LoVo (cell line): ENCODE data around the gene SRGAP3.

ENCODE experiments used
- DNase-seq: peaks from one replicate; pipeline ENCODE4 v3.0.0-alpha.2; 2016; ENCODE audit warnings: low spot score

Gene SRGAP3

DNA sequence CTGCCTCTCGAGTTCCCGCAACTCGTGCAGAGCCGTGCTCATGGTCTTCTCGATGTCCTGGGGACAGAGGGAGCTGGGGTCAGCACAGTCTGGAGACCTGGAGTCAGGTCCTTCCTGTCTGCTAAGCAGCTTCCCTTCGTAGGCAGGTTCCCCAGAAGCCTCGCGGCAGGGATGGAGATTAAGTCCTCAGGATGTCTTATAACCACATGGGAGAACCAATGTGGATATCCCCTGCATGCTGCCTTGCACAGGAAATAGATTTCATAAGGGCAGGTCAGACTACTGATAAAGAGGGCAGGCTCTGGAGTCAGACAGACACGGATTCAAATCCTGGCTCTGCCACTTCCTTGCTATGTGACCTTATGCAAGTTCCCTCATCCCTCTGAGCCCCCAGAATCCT lies 263.6 kb downstream of the SRGAP3 start:
- no peak for DNase-seq

DNA sequence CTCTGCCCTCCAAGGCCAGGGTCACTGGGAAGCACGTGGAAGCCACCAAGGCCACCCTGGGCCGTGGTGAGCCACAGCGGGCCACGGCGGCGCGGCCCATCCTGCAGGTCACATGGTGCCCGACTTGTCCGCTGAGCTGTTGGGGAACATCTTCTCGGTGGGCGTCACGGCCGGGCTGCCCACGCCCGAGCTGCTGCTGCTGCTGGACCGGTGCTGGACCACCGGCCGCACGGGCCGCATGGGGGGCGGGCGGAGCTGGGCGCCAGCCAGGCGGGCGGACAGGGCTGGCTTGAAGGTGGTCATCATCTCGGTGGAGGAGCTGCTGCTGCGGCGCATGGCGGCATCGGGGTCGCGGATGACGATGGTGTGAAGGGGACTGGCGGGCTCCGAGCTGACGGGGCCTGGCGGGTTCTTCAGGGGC lies 264.0 kb downstream of the SRGAP3 start:
- DNase-seq = no peak

DNA sequence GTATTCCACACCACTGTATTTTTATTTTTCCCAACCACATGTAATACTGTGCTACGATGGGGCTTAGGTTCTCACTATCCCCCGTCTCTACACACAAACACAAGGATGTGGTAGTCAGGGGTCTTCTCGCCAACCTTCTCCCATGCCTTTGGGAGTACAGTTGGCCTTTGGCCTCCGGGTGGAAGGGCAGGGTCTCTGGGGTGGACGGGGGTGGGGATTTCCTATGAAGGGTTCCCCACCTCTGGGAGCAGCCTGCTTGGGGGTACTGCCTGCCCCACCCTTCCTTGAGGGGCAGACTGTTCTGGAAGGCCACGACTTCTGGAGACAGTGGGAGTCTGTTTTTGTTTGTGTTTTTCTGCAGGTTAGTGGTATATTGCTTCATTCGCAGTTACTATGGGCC lies 264.9 kb downstream of the SRGAP3 start:
- DNase-seq = no peak

DNA sequence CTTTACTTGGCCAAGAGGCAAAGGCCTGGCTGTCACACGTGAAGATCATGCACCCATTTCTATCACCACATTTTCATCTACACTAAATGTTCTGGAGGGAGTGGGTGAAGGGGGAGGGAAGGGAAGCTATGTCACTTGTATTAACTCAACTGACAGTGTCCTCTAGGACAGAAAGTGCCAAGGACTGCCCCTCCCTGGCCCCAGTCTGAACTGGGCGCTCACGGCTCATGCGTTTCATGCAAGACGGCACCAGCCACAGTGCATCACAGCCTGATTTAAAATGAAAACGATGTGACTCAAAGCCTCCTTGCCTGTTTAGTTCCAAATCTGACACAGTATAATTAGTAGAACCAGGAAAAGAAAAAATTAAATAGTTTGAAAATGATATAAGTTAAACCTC lies 265.4 kb downstream of the SRGAP3 start:
- no peak for DNase-seq

DNA sequence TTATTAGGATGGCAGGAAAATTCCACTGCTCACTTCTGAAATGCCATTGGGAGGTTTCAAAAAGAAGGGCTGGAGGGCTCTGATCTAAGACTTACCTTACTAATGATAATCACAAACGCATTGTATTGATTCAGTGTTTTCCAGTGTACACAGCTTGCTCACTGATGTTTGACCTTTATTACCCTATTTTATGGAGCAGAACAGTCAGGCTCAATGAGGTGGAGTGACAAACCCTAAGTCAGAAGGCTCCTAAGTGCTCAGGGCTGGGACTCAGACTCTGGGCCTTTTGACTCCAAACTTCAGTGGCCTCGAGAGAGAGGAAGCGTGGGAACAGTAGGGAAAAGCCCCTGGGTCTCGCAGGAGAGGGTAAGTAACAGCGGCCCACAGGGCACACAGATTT lies 265.9 kb downstream of the SRGAP3 start:
- DNase-seq = no peak

DNA sequence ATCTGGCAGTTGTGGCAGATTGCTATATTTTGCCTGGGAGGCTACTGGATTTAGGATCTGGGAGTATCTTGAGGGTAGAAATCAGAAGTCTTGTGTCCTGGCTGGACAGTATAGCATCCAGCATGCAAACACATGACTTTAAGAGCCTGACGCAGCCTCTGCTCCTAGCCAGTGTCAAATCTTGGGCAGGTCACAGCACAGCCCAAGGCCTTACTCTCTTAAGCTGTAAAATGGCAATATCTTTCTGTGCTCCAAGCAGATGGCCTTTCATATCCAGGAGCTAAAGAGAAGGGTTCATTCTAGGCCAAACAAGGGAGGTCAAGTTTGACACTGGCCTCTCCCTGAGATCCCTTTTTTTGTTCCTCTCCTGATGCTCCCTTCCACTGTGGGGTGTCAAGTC lies 266.4 kb downstream of the SRGAP3 start:
- DNase-seq = no peak

DNA sequence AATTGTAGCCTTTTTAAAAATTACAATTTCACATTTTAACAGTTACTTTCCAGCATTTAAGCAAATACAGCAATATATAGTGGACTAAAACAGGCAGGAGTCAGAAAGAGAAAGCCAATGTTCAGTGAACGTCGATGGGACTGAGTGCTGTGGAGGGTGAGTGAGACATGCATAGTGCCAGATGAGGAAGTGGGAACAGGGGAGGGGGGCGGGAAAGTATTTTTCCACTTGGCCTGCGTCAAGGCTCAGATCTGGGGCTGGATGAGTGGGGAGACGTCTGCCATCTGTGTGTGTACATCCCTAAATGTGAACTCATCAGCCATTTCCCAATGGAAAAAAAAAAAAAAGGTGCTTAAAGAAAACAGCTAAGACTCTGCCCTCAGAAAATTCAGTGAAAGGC lies 266.9 kb downstream of the SRGAP3 start:
- DNase-seq = no peak

DNA sequence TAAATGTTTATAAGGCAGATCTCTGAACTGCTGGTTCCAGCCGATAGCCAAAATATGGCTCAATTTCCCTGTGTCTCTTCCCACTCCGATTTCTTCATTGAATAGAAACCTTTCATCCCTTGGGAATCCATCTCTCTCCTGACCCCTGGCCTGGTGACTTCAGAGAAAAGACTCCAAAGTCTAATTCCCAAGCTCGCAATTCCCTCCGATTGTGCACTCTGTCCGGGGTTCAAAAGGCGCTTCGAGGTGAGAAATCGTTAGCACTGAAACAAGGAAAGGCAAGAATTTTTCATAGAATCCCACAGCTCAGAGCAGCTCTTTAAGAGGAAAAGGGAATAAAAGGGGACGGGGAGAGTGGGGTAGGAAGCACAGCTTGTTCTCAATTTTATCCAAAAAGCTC lies 267.7 kb downstream of the SRGAP3 start:
- no peak for DNase-seq

DNA sequence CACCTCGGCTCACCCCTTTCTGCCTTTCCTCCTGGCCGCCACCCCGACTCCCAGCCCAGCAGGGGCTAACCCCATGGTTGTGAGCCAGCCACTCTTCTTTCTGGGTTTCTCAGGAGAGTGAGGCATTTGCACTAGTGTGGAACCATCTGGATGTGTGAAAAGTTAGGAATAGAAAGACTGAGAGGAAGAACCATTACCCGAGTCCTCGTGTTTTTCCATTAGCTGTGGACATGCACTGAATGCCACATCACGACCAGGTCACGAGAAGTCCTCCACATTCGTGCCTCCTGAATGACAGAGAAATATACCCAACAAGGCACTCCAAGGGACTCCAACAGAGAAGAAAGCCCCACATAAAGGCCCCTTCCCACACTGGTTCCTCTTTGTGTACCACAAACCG lies 268.1 kb downstream of the SRGAP3 start:
- no peak for DNase-seq

DNA sequence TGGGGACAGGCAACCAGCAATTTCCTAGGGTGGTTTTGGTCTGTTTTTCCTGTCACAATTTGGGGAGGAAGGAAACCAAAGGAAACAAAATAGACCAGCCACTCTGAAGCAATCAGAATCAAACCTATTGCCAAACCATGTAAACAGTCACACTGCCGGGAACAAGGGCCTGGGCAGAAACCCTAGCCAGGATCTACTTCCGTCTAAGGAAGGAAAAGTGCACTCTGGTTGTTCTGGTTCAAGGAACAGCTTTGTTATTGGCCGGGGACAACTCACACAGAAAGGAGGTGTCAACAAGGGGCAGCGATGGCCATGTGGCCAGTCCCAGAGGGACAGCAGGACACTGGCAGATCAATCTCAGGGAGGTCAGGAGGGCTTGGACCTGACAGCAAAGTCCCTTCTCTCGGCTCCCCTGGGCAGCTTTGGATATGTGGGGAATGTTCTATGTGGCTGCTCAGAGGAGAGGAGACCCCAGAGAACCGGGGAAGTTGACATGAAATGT lies 268.6 kb downstream of the SRGAP3 start:
- DNase-seq = no peak

DNA sequence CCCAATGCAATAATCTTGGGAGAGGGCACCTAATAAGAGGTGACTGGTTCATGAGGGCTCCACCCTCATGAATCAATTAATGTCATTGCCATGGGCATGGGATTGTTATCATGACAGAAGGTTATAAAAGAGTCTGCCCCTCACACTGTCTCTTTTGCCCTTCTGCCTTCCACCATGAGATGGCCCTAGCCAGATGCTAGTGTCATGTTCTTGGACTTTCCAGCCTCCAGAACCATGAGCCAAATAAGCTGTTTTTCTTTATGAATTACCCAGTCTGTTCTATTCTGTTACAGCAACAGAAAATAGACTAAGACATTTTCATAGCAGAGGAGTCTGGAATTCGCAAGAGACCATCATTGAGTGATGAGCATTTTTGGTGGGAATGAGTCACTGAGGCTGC lies 270.2 kb downstream of the SRGAP3 start:
- no peak for DNase-seq

DNA sequence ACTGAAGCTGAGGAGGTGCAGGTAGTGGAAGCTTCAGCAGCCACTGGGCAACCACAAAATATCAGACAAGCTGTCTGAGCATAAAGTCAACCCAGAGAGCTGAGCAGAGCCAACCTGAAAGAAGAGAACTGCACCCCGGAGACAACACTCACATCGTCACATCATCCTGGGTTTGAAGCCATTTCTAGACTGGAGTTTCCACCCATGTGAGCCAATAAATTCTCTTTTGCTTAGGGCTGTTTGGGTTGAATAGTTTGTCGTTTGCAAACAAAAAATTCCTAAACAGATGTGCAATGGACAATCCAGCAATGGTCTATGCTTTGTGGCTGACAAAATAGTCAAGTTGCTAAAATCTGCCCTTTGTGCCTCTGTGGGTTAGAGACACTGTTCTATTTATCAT lies 270.9 kb downstream of the SRGAP3 start:
- no peak for DNase-seq

DNA sequence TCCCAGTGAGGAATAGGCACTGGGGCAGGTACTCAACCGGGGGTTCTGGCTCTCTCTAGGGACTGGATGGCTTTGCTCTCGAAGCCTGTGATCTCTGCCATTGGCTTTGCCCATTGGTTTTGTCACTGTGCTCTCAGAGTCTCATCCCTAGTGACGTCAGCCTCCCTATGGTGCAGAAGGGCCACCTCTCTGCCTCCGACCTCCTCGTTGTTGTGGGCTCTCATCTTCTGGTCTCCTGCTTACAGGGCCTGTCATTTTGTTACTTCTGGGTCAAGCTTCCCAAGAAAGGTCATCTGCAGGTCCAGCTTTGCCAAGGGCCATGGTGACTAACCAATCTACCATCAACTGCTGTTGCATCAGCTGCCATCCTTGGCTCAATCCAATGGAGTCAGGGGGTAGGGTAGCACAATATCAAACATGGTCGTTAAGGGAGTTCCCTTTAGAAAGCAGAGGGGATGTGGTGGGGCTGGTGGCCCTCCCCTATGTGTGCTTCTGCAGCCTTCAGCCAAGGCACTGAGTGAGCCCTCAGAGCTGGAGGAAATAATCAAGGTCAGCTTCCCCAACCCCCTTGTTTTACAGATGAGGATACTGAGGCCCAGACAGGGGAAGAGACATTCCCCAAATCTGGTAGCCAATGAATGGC lies 272.8 kb downstream of the SRGAP3 start:
- DNase-seq = no peak

DNA sequence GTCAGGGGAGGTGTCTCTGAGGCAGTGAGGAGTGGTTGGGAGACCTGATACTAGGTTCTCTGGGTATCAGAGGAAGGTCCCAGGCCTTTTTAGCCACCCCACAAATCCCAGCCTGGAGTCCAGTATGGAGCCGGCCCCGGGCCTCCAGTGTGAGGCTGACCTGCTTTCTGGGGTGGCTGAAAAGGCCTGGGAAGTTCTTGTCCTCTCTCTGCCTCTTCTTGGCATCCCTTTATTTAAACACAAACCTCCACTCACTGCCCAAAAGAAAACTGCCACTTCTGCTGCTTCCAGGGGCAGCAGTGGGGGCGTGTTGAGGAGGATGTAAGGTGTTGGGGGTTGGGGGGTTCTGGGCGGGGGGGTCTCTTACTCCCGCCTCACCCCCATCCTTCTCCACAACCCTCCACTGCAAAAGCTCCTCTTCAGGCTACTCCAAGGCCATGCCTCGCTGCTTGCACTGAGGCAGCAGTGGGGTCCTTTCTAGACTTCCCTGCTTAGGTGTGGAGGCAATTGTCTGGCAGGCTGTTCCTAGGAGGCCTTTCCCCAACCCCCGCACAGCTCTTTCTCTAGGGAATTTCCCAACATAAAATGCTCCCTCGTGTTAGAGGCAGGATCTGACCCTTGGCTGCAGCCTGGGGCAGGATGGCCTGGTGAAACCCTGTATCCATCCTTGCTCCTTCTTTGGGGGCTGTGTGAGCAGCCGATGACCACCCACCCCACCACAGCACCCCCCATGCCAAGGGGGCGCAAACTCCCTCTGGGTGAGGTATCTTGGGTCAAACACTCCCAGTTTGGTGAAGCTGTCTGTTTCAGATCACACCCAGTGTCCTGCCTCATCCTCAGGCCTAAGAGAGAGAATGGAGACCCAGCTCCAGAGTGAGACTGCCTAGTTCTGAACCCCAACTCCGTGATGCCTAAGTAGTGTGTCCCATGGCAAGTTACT lies 274.1 kb downstream of the SRGAP3 start:
- DNase-seq = no peak

DNA sequence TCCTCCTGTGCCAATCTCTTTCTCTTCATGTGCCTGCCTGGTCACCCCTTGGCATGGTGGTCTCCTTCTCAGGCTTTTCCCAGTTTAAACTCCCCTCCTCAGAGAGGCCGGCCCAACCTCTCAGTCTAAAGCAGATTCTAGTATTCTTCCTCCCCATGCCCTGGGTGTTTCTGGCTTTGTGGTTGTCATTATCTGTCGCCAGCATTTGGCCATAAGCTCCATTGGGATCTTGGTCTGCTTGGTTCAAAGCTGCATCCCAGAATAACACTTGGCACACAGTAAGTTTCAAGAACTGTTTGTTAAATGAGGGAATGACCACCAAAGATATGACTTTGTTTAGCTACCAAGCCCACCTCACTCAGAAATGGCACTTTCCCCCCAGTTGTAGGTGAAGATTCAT lies 275.0 kb downstream of the SRGAP3 start:
- DNase-seq = no peak

DNA sequence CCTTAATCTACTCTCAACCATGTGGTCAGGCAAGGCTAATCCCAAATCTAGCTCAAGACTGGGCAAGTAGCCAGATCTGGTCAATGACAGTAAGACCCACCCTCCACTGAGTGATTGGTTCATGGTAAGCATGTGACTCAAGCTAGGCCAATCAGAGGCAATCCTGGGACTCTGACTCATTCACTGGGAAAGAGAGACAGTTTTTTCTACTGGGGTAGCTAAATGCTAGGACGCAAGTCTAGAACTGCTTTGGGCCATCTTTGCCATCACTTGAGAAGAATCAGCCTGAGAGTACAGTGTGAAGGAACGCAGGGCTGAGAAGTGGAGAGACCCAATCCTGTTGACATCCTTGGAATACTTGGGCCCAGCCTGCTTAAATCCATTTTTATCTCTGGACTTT lies 276.8 kb downstream of the SRGAP3 start:
- no peak for DNase-seq

DNA sequence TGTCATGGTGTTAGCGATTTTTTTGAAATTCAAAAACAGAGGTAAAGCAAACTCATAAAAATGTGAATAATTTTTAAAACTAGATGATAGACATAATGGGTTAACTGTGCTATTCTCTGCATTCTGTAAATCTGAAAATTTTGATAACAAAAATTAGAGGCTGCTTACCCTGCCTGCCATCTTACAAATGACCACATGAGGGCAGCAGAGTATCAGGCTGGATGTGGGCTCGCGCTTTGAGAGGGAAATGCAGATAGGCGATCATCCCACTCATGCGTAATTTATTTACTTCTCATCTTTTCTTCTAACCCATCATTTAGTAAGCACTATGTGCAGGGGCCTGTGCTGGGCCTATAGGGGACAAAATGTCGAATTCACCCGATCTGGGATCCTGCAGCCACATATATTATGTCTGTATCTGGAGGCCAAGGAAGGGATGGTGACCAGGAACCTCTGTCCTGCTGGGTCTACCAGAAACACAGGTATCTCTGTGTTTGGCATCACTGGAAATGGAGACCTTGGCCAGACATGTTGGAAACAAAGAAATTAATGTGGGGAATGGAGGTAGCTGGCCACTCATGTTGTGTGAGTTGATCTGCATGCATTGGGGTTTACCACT lies 278.4 kb downstream of the SRGAP3 start:
- DNase-seq = peak; percentile 64

DNA sequence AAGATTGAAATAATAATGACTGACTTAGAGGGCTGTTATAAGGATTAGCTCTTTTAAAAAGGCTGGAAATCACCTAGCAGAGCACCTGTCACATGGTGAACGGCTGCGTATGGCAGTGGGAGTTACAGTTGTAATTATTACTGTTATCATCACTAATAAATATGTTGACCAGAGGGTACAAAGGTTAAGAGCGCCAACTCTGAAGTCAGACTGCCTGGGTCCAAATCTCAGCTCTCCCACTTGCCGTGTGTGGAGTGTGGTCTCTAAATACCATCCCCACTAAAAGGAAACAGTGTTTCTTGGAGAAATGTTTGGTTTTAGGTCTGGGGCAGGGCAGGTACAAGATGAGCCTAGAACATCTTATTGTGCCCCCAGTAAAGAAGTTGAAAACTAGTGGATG lies 280.2 kb downstream of the SRGAP3 start:
- no peak for DNase-seq

DNA sequence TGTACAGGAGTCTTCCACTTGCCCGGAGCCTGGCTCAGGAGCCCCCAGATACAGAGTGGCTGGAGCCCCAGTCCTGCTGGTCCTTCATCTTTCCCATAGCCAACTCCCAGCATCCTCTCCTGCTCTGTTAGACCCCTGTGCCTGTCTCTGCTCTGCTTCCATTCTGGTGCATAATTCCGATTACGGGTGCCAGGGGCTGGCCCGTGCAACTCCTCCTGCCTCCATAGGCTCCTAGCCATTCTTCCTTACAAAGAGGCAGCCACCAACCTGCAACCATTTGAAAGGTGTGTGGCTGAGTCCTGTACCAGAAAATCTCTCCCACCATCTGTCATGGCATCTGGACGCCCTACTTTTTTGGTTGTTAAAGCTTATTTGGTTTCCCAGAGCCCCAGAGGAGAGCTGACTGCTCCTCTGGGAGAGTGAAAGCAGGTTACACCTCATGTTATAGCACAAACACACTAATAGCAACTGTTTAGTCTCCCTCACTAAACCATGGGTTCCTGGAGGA lies 281.0 kb downstream of the SRGAP3 start:
- no peak for DNase-seq

DNA sequence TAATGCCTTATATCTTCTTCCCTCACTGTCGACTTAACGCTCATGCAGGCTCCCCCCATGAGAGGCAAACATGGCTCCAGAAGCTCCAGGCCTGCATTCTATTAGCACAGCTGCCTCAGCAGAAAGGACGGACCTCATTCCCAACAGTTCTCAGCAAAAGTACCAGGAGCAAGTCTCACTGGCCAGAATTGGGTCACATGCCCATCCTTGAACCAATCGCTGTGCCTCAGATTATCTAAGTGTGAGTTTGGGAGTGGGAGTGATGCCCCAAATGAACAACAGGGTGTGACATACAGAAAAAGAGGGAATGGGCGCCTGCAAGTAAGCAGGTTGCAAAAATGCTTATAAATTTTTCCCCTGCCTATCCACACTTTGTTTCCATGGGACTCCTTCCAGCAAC lies 281.9 kb downstream of the SRGAP3 start:
- no peak for DNase-seq

DNA sequence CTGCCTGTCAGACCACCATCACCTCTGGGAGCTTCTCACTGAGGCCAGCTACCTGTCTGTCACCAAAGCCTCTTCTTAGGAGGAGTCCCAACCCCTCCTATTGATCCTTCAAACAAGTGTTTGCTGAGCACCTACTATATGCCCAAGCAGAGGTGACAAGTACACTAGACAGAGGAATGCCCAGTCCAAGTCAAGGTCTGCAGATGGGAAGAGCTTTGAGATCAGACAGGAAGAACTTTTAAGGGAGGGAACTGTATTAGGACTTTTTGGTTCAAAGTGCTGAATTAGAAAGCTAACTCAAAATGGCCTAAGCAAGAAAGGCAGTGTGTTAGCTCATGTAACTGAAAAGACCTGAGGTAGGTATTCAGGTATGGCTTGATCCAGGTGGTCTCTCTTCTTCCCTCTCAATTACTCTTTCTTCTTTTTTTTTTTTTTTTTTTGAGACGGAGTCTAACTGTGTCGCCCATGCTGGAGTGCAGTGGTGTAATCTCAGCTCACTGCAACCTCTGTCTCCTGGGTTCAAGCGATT lies 282.6 kb downstream of the SRGAP3 start:
- no peak for DNase-seq

DNA sequence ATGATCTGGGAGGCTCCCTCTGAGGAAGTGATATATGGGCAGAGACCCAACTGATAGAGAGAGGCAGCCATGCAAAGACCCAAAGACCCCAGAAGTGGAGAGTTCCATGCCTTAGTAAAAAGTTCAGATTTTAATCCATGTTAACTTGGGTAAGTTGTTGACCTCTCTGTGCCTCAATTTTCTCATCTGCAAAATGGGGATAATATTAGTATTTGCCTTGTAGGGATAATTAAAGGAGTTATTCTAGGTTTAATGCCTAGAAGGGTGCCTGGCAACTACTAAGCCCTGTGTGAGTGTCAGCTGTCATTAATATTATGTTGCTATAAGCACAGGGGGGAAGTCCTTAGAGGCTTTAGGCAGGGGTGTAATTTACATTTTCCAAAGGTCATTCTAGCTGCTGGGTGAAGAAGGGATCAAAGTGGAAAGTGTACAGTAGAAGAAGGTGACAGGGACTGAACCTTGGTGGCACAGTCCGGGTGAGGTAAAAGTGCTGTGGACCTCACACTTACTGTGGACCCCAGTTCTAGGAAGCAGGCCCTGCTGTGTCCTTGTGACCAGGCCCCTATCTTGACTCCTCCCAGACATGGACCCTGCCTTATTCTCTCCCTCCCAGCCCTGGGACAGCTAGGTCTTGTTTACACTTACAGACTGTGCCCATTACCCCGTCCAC lies 283.2 kb downstream of the SRGAP3 start:
- DNase-seq = no peak
